Inflammatory macrophage treated with lipopolysaccharide for 1 hour (primary cell): ENCODE data around the gene OR51B2.
"Not testable (repeated sequence)": the region's sequence is repeated elsewhere in the genome, so short reads cannot be mapped to it uniquely, and the experiment has no call there.

Source experiments
- DNase-seq, 2 donors: peaks; one replicate each; pipeline ENCODE4 v3.0.0-alpha.2; 2020 to 2022

The OR51B2 gene, protein sequence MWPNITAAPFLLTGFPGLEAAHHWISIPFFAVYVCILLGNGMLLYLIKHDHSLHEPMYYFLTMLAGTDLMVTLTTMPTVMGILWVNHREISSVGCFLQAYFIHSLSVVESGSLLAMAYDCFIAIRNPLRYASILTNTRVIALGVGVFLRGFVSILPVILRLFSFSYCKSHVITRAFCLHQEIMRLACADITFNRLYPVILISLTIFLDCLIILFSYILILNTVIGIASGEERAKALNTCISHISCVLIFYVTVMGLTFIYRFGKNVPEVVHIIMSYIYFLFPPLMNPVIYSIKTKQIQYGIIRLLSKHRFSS

GRCh38 chr11:5324197-5324596 lies at the start of gene OR51B2:
TSS of gene OR51B2 (minus strand) at chr11:5324297. CDS start at chr11:5324297, 0 bp downstream.
- no peak for DNase-seq

- DNase-seq: no peak
Observed at GRCh38 chr11:5369789-5370188, 45.7 kb upstream of the OR51B2 start.

GRCh38 chr11:5368502-5369043 lies 44.5 kb upstream of the OR51B2 start:
- no peak for DNase-seq

- DNase-seq: no peak
Observed at GRCh38 chr11:5367448-5368074, 43.5 kb upstream of the OR51B2 start.

GRCh38 chr11:5366856-5367255 lies 42.8 kb upstream of the OR51B2 start:
- DNase-seq: no peak

GRCh38 chr11:5366365-5366764 lies 42.3 kb upstream of the OR51B2 start:
- not testable (repeated sequence) for DNase-seq

DNA sequence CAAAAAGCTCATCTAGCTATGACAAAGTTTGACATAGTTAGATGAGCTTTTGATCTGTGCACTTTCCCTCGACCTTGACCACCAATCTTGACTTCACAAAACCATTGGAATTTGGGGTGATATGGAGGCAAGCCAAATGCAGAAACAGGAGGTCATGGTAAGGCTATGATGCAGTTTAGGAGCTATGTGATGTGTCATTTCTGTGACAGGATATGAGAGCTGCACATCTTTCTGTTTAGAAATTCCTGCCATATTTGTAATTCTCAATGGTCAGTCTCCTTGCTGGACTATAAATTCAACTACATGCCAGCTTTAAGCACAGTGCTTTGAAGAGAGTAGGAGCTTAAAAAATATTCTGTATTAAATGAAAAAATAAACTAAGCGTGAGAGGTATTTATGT lies 40.1 kb upstream of the OR51B2 start:
- DNase-seq: no peak

DNA sequence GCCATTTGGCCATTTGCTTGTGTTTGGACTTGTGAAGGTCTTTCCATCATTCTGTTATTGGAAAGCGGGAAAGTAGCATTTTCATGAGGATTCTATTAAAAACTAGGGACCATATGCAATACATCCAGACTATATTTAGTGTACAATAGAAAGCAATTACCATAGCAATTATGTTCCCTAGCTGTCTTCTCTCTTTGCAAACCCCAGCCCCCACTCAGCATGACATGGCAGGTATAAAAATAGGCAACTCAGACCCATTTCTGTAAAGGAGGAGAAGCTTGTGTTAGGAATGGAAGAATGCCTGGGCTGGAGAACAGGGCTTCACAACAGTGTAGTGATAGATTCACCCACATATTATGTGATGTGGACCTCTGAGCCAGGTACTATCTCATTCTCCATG lies 39.6 kb upstream of the OR51B2 start:
- DNase-seq: no peak

GRCh38 chr11:5362017-5362625 lies 38.0 kb upstream of the OR51B2 start:
- no peak for DNase-seq

DNA sequence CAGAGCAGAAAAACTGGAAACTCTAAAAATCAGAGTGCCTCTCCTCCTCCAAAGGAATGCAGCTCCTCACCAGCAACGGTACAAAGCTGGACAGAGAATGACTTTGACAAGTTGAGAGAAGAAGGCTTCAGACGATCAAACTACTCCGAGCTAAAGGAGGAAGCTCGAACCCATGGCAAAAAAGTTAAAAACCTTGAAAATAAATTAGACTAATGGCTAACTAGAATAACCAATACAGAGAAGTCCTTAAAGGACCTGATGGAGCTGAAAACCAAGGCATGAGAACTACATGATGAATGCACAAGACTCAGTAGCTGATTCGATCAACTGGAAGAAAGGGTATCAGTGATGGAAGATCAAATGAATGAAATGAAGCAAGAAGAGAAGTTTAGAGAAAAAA lies 31.9 kb upstream of the OR51B2 start:
- not testable (repeated sequence) for DNase-seq

DNA sequence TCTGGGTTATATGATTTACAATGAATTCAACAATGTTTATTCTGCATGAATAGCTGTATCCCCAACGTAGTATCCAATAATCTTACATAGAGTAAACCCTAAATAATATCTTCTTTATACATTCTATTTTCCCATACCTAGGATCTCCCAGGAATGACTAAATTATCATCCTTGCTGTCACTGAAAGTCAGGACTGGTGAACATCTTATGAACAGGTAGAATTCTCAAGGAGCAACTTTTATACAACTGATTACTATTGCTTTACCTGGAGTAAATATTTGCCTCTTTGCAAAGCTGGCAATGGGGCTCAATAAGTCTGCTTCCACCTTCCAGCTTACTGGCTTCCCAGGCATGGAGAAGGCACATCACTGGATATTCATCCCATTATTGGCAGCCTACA lies 27.1 kb upstream of the OR51B2 start, which contains the start of gene OR51B6:
Gene OR51B6 (plus strand): TSS at position 301 of the 400 bp plus-strand sequence. CDS start 0 bp downstream, at position 301.
- DNase-seq: no peak

DNA sequence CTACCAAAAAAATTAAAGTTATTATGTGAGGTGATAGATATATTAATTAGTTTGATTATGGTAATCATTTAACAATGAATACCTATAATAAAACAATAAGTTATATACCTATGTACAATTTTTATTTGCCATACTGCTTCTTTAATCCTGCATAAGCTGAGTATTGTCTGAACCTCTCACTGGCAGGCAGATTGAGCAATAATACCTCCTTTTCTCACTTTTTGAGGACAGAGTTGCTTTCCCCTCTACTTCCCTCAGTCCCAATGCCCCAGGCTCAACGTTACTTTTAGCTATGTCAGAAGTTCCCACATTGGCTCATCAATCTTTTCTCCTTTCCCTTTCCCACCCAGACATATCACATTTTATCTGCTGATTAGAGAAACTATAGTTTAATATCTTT lies 25.5 kb upstream of the OR51B2 start:
- no peak for DNase-seq

DNA sequence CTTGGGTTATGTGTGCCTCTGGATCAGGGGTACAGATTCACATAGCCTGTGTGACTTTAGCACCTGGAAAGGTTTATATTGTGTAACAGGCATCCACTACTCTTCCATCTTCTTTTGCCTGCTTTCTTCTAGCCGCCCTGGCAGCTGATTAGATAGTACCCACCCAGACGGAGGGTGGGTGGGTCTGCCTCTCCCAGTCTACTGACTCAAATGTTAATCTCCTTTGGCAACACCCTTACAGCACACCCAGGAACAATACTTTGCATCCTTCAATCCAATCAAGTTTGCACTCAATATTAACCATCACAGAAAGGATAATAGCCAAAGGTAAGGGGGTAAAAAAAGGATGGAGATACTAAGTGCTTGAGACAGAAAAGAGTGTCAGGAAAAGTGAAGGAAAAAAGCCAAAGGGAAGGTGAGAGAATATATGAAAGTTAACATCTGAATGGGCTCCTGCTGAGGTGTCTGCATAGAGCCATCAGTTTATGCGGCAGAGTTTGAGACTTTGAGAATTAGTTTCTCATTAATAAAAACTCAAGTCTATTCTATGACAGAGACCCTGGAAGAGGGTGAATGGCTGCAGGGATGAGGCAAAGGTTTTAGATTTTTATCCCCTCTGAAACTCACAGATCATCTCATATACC lies 24.6 kb upstream of the OR51B2 start:
- DNase-seq: no peak

DNA sequence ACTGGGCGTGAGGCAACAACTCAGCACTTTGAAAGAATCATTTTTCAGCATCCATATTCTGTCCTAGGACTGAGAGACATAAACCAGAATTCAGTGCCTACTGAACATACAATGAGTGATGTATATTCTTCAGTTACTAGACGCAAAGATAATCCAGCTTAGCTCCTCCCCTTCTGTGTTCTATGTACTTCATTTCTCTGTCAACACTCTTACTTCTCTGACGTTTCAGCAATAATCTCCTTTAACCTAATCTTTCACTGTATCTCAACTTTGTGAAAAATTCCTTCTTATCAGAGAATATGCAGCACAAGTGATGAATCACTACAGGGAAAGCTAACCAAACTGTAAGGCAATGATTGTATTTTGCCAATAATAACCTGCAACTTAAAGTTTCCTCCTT lies 21.7 kb upstream of the OR51B2 start:
- DNase-seq: no peak

- DNase-seq: no peak
Observed at GRCh38 chr11:5343474-5344335, 19.6 kb upstream of the OR51B2 start, which contains the start of gene OR51B5. TSS of gene OR51B5 (minus strand) at chr11:5343524. CDS start at chr11:5343524, 0 bp downstream.

GRCh38 chr11:5339771-5340322 lies 15.8 kb upstream of the OR51B2 start:
- DNase-seq: no peak

DNA sequence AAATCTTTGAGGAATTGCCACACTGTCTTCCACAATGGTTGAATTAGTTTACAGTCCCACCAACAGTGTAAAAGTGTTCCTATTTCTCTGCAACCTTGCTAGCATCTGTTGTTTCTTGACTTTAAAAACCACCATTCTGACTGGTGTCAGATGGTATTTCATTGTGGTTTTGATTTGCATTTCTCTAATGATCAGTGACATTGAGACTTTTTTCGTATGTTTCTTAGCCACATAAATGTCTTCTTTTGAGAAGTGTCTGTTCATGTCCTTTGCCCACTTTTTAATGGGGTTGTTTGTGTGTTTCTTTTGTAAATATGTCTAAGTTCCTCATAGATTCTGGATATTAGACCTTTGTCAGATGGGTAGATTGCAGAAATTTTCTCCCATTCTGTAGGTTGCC lies 13.2 kb upstream of the OR51B2 start:
- not testable (repeated sequence) for DNase-seq

DNA sequence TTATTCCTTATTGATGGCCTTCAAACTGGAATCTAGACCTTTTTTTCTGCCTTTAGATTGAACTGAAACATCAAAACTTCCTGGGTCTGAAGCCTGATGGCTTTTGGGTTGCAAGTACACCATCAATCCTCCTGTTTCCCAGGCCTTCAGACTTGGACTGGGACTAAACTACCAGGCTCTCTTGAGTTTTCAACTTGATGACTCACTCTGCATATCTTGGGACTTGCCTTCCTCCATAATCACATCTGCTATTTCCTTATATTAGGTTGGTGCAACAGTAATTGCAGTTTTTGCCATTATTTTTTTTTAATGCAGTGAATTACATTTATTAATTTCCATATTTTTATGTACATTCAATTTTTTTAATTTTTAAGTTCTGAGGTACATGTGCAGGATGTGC lies 12.2 kb upstream of the OR51B2 start:
- DNase-seq: no peak

DNA sequence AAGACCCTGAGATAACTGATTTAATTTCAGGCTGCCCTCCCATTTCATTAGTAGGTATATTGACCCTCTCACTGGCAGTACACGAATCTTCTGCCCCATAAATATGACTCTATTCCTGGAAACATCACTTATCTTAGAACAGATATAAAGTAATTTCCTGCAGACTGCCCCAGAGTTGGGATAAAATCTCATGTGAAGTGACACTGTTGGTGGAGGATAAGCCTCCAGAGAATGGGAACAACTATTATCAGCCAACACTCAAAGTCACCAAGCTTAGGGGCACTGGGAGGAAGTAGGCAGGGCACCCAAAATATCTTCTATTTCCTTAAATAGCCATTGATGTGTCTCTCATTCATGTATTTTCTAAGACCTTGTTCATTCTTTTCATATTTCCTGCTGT lies 11.1 kb upstream of the OR51B2 start:
- no peak for DNase-seq

DNA sequence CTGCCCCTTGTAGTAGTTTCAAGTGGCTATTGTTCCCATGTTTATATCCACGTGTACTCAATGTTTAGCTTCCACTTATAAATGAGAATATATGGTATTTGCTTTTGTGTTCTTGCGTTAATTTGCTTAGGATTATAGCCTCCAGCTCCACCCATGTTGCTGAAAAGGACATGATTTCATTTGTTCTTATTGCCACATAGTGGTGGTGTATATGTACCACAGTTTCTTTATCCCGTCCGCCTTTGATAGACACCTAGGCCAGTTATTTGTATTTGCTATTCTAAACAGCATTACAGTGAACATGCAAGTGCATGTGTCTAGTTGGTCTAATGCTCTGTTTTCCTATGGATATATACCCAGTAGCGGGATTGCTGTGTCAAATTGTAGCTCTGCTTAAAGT lies 6.8 kb downstream of the OR51B2 start:
- DNase-seq: no peak

- DNase-seq: not testable (repeated sequence)
Observed at GRCh38 chr11:5313326-5314023, 10.6 kb downstream of the OR51B2 start.
